Measurements from ENCODE around the gene SPRR2A.

DNA sequence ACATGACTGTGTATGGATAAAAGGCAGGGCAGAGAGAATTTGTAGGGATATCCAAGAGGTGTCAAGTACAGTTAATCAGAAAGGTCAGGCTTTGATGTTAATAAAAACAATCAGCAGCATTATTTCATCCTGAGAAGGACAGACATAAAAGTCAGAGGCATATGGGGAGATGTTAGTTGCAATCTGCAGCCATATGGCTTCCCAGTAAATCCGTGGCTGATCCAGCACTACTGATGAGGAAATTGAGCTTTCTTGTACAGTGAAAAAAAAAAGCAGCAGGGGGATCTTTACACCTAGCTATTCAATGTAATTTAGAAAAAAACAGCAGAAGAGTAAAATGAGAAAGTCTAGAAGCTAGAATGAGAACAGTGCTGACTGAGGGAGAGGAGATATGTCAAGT is 28.5 kb downstream of the SPRR2A start:
- TF ChIP-seq EZH2 (IDR thresholded peaks at IDR 0.05) (no peak), POLR2AphosphoS5 (IDR thresholded peaks at IDR 0.05; ENCODE audit: borderline replicate concordance, low read depth, low read length) (no peak), FOXP2 (optimal IDR thresholded peaks at IDR 0.05; ENCODE audit: control extremely low read depth, extremely low read length, insufficient read depth) (no peak)
